K562 (cell line): Measurements from ENCODE around the gene PPP4R3A. TPM values are rescaled to one million over a fixed set of nuclear protein-coding genes. Genes with fewer than 3 reads are reported as not detected.
A peak's percentile ranks its signal among the peaks of the same experiment; 100 is the strongest.

ENCODE experiments used
- ATAC-seq: fragments of 200-7000 bp; cut with Tn5 transposase; 3 replicates; pipeline ENCODE4 v1.9.1; 2020; ENCODE audit warnings: moderate library complexity
- BruUV-seq: library from RNA; stranded (reverse); fragments of 400-500 nt; replicated peaks from 2 replicates; lab custom pipeline; 2021; lab: Mats Ljungman, UMichigan
- CTCF ChIA-PET: fragments of 300-600 bp; formaldehyde crosslinking; extraction: SDS; loops from one replicate; lab custom pipeline; 2021; ENCODE audit warnings: low intra/inter-chr PET ratio; lab: Yijun Ruan, JAX
- POLR2A ChIA-PET: fragments of 300-600, 350-650 bp; sonication (Branson Sonifier 250); formaldehyde crosslinking; extraction: SDS; loops from one replicate; lab custom pipeline; 2021; ENCODE audit warnings: antibody characterized with exemption, inconsistent platforms; lab: Yijun Ruan, JAX
- DNase-seq, 4 experiments: peaks; one replicate each; pipeline versions ENCODE4 v3.0.0 to v3.0.0-alpha.2; 2011 to 2018; ENCODE audit warnings: low spot score in 3 of 4, mixed read lengths in 3 of 4; ENCODE audit errors: extremely low read depth in 1 of 4
- FAIRE-seq: peaks from 2 replicates; lab custom pipeline; 2011; peaks lifted over from hg19 to GRCh38; lab: Jason Lieb, UNC
- H2AFZ ChIP-seq: 2 replicates; pipeline ENCODE4 v1.6.0; 2011; ENCODE audit warnings: low read depth, low read length, control low read depth, inconsistent platforms
- H3K27ac ChIP-seq: fragments of 200-600 bp; 3 replicates; pipeline ENCODE4 v1.8.0; 2011; ENCODE audit warnings: low read depth, mild to moderate bottlenecking, control low read depth, inconsistent platforms, low read length, moderate library complexity, mixed read lengths; ENCODE audit errors: extremely low read depth
- H3K27me3 ChIP-seq, 2 experiments: fragments of 300-600 bp in 1 of 2; 2 replicates in 1 of 2; 3 replicates in 1 of 2; pipeline versions ENCODE4 v1.6.0 to v1.8.0; 2011; ENCODE audit warnings: inconsistent platforms in 2 of 2, low read length in 2 of 2, mild to moderate bottlenecking in 1 of 2, mixed read lengths in 1 of 2, moderate library complexity in 1 of 2; ENCODE audit not compliant: control insufficient read depth in 2 of 2, insufficient read depth in 2 of 2
- H3K36me3 ChIP-seq: fragments of 300-600 bp; 3 replicates; pipeline ENCODE4 v1.8.0; 2011; ENCODE audit warnings: mild to moderate bottlenecking, low read length, inconsistent platforms; ENCODE audit not compliant: control insufficient read depth, insufficient read depth
- H3K4me1 ChIP-seq, 2 experiments: fragments of 200-600 bp in 1 of 2; replicated peaks in 1 of 2; 2 replicates in 1 of 2; 3 replicates in 1 of 2; pipeline versions ENCODE4 v1.5.1 to v1.8.0; 2011; ENCODE audit warnings: inconsistent platforms in 2 of 2, low read length in 2 of 2, mild to moderate bottlenecking in 1 of 2, mixed read lengths in 1 of 2, moderate library complexity in 1 of 2; ENCODE audit not compliant: control insufficient read depth in 2 of 2, insufficient read depth in 2 of 2
- H3K4me2 ChIP-seq: 2 replicates; pipeline ENCODE4 v1.6.1; 2011; ENCODE audit warnings: low read length, control low read depth, inconsistent platforms, mixed read lengths; ENCODE audit not compliant: insufficient read depth
- H3K4me3 ChIP-seq: fragments of 200-600 bp; sonication (generic), shearing (Covaris generic); 2 replicates; pipeline ENCODE4 v1.5.1; 2016; ENCODE audit warnings: control low read depth, inconsistent platforms
- H3K79me2 ChIP-seq: fragments of 200-600 bp; 3 replicates; pipeline ENCODE4 v1.8.0; 2011; ENCODE audit warnings: low read length, inconsistent platforms; ENCODE audit not compliant: control insufficient read depth, insufficient read depth
- H3K9ac ChIP-seq, 2 experiments: 2 replicates each; pipeline versions ENCODE4 v1.6.0 to v1.6.1; 2011; ENCODE audit warnings: low read depth in 2 of 2, low read length in 2 of 2, control low read depth in 1 of 2, inconsistent platforms in 1 of 2, mild to moderate bottlenecking in 1 of 2, mixed read lengths in 1 of 2; ENCODE audit not compliant: insufficient read depth in 1 of 2
- H3K9me1 ChIP-seq: one replicate; pipeline ENCODE4 v1.6.0; 2011; ENCODE audit warnings: inconsistent platforms, mild to moderate bottlenecking, low read length, moderate library complexity; ENCODE audit not compliant: control insufficient read depth, insufficient read depth
- H3K9me3 ChIP-seq: replicated peaks from 2 replicates; pipeline ENCODE4 v1.5.1; 2011; ENCODE audit warnings: low read depth, low read length, inconsistent platforms; ENCODE audit not compliant: control insufficient read depth, insufficient read depth
- H4K20me1 ChIP-seq: replicated peaks from 2 replicates; pipeline ENCODE4 v1.6.1; 2011; ENCODE audit warnings: low read length, inconsistent platforms, mixed read lengths; ENCODE audit not compliant: control insufficient read depth, insufficient read depth
- COPS2 ChIP-seq: fragments of 450-650 bp; conservative IDR thresholded peaks from 2 replicates; pipeline ENCODE4 v1.6.1; 2016; ENCODE audit warnings: mild to moderate bottlenecking, moderate library complexity
- CREB1 ChIP-seq, 2 experiments: sonication (generic) in 1 of 2; formaldehyde crosslinking in 1 of 2; IDR thresholded peaks; 2 replicates each; pipeline versions ENCODE4 v1.6.1 to v1.8.0; 2012 to 2022; ENCODE audit warnings: inconsistent platforms in 1 of 2, mild to moderate bottlenecking in 1 of 2, missing genetic modification reagents in 1 of 2, moderate library complexity in 1 of 2
- HMG20A ChIP-seq: fragments of 450-650 bp; formaldehyde crosslinking; conservative IDR thresholded peaks from 2 replicates; pipeline ENCODE4 v1.4.0; 2020; ENCODE audit warnings: mild to moderate bottlenecking, mixed read lengths
- PCBP2 ChIP-seq: fragments of 200-400 bp; formaldehyde crosslinking; IDR thresholded peaks from 2 replicates; pipeline ENCODE4 v1.6.1; 2018; ENCODE audit warnings: low read length, low read depth, mild to moderate bottlenecking, moderate library complexity; ENCODE audit not compliant: poor library complexity, severe bottlenecking
- SRF ChIP-seq, 2 experiments: fragments of 250-450, 450-650 bp in 1 of 2; sonication (Bioruptor Pico) in 1 of 2; sonication (generic) in 1 of 2; formaldehyde crosslinking; IDR thresholded peaks; 2 replicates each; pipeline versions ENCODE4 v1.5.0 to v1.5.1; 2020 to 2022; ENCODE audit warnings: mild to moderate bottlenecking in 1 of 2, missing genetic modification reagents in 1 of 2
- WGBS: fragments of 100-300 bp; shearing (Covaris generic); methylation state at CpG from one replicate; pipeline ENCODE4 v1.1.6; 2016; ENCODE audit warnings: low coverage, mixed read lengths; ENCODE audit not compliant: insufficient coverage; ENCODE audit errors: missing lambda C conversion rate; 5-methylcytosine and 5-hydroxymethylcytosine counted together
- in situ Hi-C: fragments of 300-500 bp; cut with MboI; formaldehyde crosslinking; loops from 4 replicates; pipeline ENCODE4 v1.15.0; 2018; ENCODE audit warnings: inconsistent platforms, mixed read lengths
- intact Hi-C: fragments of 100-400 bp; cut with micrococcal nuclease; formaldehyde crosslinking; loops from 2 replicates; pipeline ENCODE4 v1.14.2; 2022
- polyA plus RNA-seq, 8 experiments: library from polyadenylated mRNA; depleted of rRNA in 4 of 8; stranded (reverse) in 5 of 8; unstranded in 3 of 8; fragments of >200 nt; fragmentation: Nextera tagmentation in 2 of 8; fragmentation: Illumina TruSeq in 1 of 8; extraction: Ambion mirVana in 2 of 8; extraction: Trizol in 1 of 8; gene quantifications; 2 replicates each; pipeline versions ENCODE4 v1.2.1 to v1.2.3, GENCODE V29; 2011 to 2014; ENCODE audit warnings: inconsistent platforms in 1 of 8, missing spikeins in 1 of 8
- total RNA-seq, 7 experiments: library from RNA; depleted of rRNA in 6 of 7; stranded (reverse); fragments of >200 nt in 6 of 7; fragmentation: Illumina TruSeq in 2 of 7; extraction: Trizol in 2 of 7; gene quantifications; 2 replicates each; pipeline versions ENCODE4 v1.2.1 to v1.2.3, GENCODE V29; 2011 to 2021; ENCODE audit warnings: low replicate concordance in 1 of 7
- TF ChIP-seq, protein P1 (sequence below), 2 experiments: fragments of 450-650 bp; conservative IDR thresholded peaks; 2 replicates each; pipeline ENCODE4 v1.6.1; 2017; ENCODE audit warnings: mild to moderate bottlenecking in 2 of 2, moderate library complexity in 2 of 2
- TF ChIP-seq, protein P2 (sequence below): fragments of 250-450 bp; sonication (Bioruptor Pico); IDR thresholded peaks from 2 replicates; pipeline ENCODE4 v1.8.0; 2022; ENCODE audit warnings: moderate library complexity, mild to moderate bottlenecking, inconsistent platforms
- TF ChIP-seq, protein P3 (sequence below): fragments of 250-450 bp; sonication (Bioruptor Pico); IDR thresholded peaks from 2 replicates; pipeline ENCODE4 v1.8.0; 2021; ENCODE audit warnings: borderline replicate concordance, mild to moderate bottlenecking, moderate library complexity; ENCODE audit not compliant: poor library complexity, severe bottlenecking
- TF ChIP-seq, protein P4 (sequence below): fragments of 450-650 bp; formaldehyde crosslinking; conservative IDR thresholded peaks from 2 replicates; pipeline ENCODE4 v1.4.0; 2022; ENCODE audit warnings: mild to moderate bottlenecking, missing genetic modification characterization

The PPP4R3A gene
- total and polyA plus RNA-seq, 9 of the 15 experiments (the other 6 are each of a cell fraction or from before 2014, with no cell fraction given): 9.5 to 54.9 (median 44.9) TPM

DNA sequence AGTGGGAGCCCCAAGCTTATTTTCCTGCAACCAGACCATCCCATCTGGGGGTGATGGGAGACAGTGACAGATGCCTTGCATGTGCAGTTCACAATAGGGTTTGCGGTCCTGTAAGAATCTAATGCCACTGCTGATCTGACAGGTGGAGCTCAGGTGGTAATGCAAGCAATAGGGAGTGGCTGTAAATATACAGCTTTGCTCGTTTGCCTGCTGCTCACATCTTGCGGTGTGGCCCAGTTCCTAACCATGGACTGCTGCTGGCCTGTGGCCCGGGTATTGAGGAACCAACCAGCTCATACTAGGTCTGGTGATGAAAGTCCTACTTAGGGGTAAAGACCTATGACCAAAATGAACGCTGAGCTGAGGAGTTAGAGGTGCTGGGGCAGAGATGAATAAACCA lies 56.4 kb downstream of the PPP4R3A start:
- peaks cover 52% of the 10 kb centered on the region for H3K36me3 ChIP-seq
- no peaks in the 10 kb centered on the region for H3K27me3 ChIP-seq
- H3K27ac ChIP-seq: no peak overlapping the region
- intact Hi-C loops (no loop called here), in situ Hi-C loops (no loop called here)
- no peak overlapping the region for H2AFZ ChIP-seq
- no peaks in the 10 kb centered on the region; a peak in 1 of 5 replicates for H3K4me1 ChIP-seq
- H3K4me2 ChIP-seq: no peak overlapping the region
- no peaks in the 10 kb centered on the region for H4K20me1 ChIP-seq
- no peaks in the 10 kb centered on the region; the same call in 2 of the 3 replicates for H3K79me2 ChIP-seq
- no peaks in the 10 kb centered on the region for H3K9me3 ChIP-seq
- ATAC-seq (peak; percentile 33; the same call in 2 of the 3 replicates), FAIRE-seq (no peak), DNase-seq (no peak)
- 72% methylated on average over 5 of the region's 5 CpGs for WGBS
- no peak overlapping the region for H3K4me3 ChIP-seq
- ChIA-PET POLR2A (no interaction called here), CTCF (no interaction called here)
- BruUV-seq: no TSS peak
- no peaks in the 10 kb centered on the region for H3K9me1 ChIP-seq
- TF ChIP-seq COPS2 (no peak), PCBP2 (no peak), HMG20A (CRISPR knock-in tag) (no peak), CREB1 (IDR thresholded peaks at IDR 0.05) (no peak), CREB1 (CRISPR knock-in tag; IDR thresholded peaks at IDR 0.05) (no peak), SRF (CRISPR knock-in tag; IDR thresholded peaks at IDR 0.05) (no peak)
- TF ChIP-seq, protein P1, sequence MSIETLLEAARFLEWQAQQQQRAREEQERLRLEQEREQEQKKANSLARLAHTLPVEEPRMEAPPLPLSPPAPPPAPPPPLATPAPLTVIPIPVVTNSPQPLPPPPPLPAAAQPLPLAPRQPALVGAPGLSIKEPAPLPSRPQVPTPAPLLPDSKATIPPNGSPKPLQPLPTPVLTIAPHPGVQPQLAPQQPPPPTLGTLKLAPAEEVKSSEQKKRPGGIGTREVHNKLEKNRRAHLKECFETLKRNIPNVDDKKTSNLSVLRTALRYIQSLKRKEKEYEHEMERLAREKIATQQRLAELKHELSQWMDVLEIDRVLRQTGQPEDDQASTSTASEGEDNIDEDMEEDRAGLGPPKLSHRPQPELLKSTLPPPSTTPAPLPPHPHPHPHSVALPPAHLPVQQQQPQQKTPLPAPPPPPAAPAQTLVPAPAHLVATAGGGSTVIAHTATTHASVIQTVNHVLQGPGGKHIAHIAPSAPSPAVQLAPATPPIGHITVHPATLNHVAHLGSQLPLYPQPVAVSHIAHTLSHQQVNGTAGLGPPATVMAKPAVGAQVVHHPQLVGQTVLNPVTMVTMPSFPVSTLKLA (conservative IDR thresholded peaks at IDR 0.05): no peak
- TF ChIP-seq, protein P2, sequence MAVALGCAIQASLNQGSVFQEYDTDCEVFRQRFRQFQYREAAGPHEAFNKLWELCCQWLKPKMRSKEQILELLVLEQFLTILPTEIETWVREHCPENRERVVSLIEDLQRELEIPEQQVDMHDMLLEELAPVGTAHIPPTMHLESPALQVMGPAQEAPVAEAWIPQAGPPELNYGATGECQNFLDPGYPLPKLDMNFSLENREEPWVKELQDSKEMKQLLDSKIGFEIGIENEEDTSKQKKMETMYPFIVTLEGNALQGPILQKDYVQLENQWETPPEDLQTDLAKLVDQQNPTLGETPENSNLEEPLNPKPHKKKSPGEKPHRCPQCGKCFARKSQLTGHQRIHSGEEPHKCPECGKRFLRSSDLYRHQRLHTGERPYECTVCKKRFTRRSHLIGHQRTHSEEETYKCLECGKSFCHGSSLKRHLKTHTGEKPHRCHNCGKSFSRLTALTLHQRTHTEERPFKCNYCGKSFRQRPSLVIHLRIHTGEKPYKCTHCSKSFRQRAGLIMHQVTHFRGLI: no peak
- TF ChIP-seq, protein P3, sequence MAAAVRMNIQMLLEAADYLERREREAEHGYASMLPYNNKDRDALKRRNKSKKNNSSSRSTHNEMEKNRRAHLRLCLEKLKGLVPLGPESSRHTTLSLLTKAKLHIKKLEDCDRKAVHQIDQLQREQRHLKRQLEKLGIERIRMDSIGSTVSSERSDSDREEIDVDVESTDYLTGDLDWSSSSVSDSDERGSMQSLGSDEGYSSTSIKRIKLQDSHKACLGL: no peak
- TF ChIP-seq, protein P4, sequence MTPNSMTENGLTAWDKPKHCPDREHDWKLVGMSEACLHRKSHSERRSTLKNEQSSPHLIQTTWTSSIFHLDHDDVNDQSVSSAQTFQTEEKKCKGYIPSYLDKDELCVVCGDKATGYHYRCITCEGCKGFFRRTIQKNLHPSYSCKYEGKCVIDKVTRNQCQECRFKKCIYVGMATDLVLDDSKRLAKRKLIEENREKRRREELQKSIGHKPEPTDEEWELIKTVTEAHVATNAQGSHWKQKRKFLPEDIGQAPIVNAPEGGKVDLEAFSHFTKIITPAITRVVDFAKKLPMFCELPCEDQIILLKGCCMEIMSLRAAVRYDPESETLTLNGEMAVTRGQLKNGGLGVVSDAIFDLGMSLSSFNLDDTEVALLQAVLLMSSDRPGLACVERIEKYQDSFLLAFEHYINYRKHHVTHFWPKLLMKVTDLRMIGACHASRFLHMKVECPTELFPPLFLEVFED (CRISPR knock-in tag): no peak
- no peak overlapping the region for H3K9ac ChIP-seq
